DMS 273 treated with DMSO at 0.1 percent for 48 hours (cell line): ENCODE measurements around the gene SYT7.

Source experiments
- DNase-seq: peaks from one replicate; lab custom pipeline; 2025; lab: John Stamatoyannopoulos, UW

Gene SYT7

GRCh38 chr11:61536676-61537270 is 44.1 kb downstream of the SYT7 start:
- DNase-seq = no peak

- no peak for DNase-seq
Observed at GRCh38 chr11:61535998-61536675, 44.7 kb downstream of the SYT7 start.

- DNase-seq = no peak
Observed at GRCh38 chr11:61534933-61535839, 45.7 kb downstream of the SYT7 start.

GRCh38 chr11:61534025-61534932 is 46.6 kb downstream of the SYT7 start:
- DNase-seq = no peak

GRCh38 chr11:61533401-61533800 is 47.5 kb downstream of the SYT7 start:
- no peak for DNase-seq

GRCh38 chr11:61533039-61533375 is 47.9 kb downstream of the SYT7 start:
- no peak for DNase-seq

GRCh38 chr11:61532134-61533038 is 48.5 kb downstream of the SYT7 start:
- no peak for DNase-seq

GRCh38 chr11:61531044-61531443 is 49.8 kb downstream of the SYT7 start:
- no peak for DNase-seq

- DNase-seq = no peak
Observed at GRCh38 chr11:61529537-61530225, 51.2 kb downstream of the SYT7 start.

GRCh38 chr11:61528114-61528513 is 52.8 kb downstream of the SYT7 start:
- no peak for DNase-seq

GRCh38 chr11:61526956-61527731 is 53.7 kb downstream of the SYT7 start:
- no peak for DNase-seq

GRCh38 chr11:61526229-61526628 is 54.6 kb downstream of the SYT7 start:
- no peak for DNase-seq

GRCh38 chr11:61524963-61525587 is 55.8 kb downstream of the SYT7 start:
- no peak for DNase-seq

- no peak for DNase-seq
Observed at GRCh38 chr11:61524446-61524845, 56.4 kb downstream of the SYT7 start.

- no peak for DNase-seq
Observed at GRCh38 chr11:61522881-61523280, 58.0 kb downstream of the SYT7 start.

- DNase-seq = no peak
Observed at GRCh38 chr11:61518032-61518795, 62.7 kb downstream of the SYT7 start.

- no peak for DNase-seq
Observed at GRCh38 chr11:61516675-61517572, 64.0 kb downstream of the SYT7 start.
